K562 (cell line): ENCODE measurements around the gene GATA5. TPM values are rescaled to one million over a fixed set of nuclear protein-coding genes. Genes with fewer than 3 reads are reported as not detected.

Experiments
- ATAC-seq: fragments of 200-7000 bp; cut with Tn5 transposase; 3 replicates; pipeline ENCODE4 v1.9.1; 2020; ENCODE audit warnings: moderate library complexity
- BruUV-seq: library from RNA; stranded (reverse); fragments of 400-500 nt; replicated peaks from 2 replicates; lab custom pipeline; 2021; lab: Mats Ljungman, UMichigan
- CTCF ChIA-PET: fragments of 300-600 bp; formaldehyde crosslinking; extraction: SDS; loops from one replicate; lab custom pipeline; 2021; ENCODE audit warnings: low intra/inter-chr PET ratio; lab: Yijun Ruan, JAX
- POLR2A ChIA-PET: fragments of 300-600, 350-650 bp; sonication (Branson Sonifier 250); formaldehyde crosslinking; extraction: SDS; loops from one replicate; lab custom pipeline; 2021; ENCODE audit warnings: antibody characterized with exemption, inconsistent platforms; lab: Yijun Ruan, JAX
- DNase-seq, 4 experiments: peaks; one replicate each; pipeline versions ENCODE4 v3.0.0 to v3.0.0-alpha.2; 2011 to 2018; ENCODE audit warnings: low spot score in 3 of 4, mixed read lengths in 3 of 4; ENCODE audit errors: extremely low read depth in 1 of 4
- FAIRE-seq: peaks from 2 replicates; lab custom pipeline; 2011; peaks lifted over from hg19 to GRCh38; lab: Jason Lieb, UNC
- H2AFZ ChIP-seq: 2 replicates; pipeline ENCODE4 v1.6.0; 2011; ENCODE audit warnings: low read depth, low read length, control low read depth, inconsistent platforms
- H3K27ac ChIP-seq: fragments of 200-600 bp; 3 replicates; pipeline ENCODE4 v1.8.0; 2011; ENCODE audit warnings: low read depth, mild to moderate bottlenecking, control low read depth, inconsistent platforms, low read length, moderate library complexity, mixed read lengths; ENCODE audit errors: extremely low read depth
- H3K27me3 ChIP-seq, 2 experiments: fragments of 300-600 bp in 1 of 2; 2 replicates in 1 of 2; 3 replicates in 1 of 2; pipeline versions ENCODE4 v1.6.0 to v1.8.0; 2011; ENCODE audit warnings: inconsistent platforms in 2 of 2, low read length in 2 of 2, mild to moderate bottlenecking in 1 of 2, mixed read lengths in 1 of 2, moderate library complexity in 1 of 2; ENCODE audit not compliant: control insufficient read depth in 2 of 2, insufficient read depth in 2 of 2
- H3K36me3 ChIP-seq: fragments of 300-600 bp; 3 replicates; pipeline ENCODE4 v1.8.0; 2011; ENCODE audit warnings: mild to moderate bottlenecking, low read length, inconsistent platforms; ENCODE audit not compliant: control insufficient read depth, insufficient read depth
- H3K4me1 ChIP-seq, 2 experiments: fragments of 200-600 bp in 1 of 2; replicated peaks in 1 of 2; 2 replicates in 1 of 2; 3 replicates in 1 of 2; pipeline versions ENCODE4 v1.5.1 to v1.8.0; 2011; ENCODE audit warnings: inconsistent platforms in 2 of 2, low read length in 2 of 2, mild to moderate bottlenecking in 1 of 2, mixed read lengths in 1 of 2, moderate library complexity in 1 of 2; ENCODE audit not compliant: control insufficient read depth in 2 of 2, insufficient read depth in 2 of 2
- H3K4me2 ChIP-seq: 2 replicates; pipeline ENCODE4 v1.6.1; 2011; ENCODE audit warnings: low read length, control low read depth, inconsistent platforms, mixed read lengths; ENCODE audit not compliant: insufficient read depth
- H3K4me3 ChIP-seq: fragments of 200-600 bp; sonication (generic), shearing (Covaris generic); 2 replicates; pipeline ENCODE4 v1.5.1; 2016; ENCODE audit warnings: control low read depth, inconsistent platforms
- H3K79me2 ChIP-seq: fragments of 200-600 bp; 3 replicates; pipeline ENCODE4 v1.8.0; 2011; ENCODE audit warnings: low read length, inconsistent platforms; ENCODE audit not compliant: control insufficient read depth, insufficient read depth
- H3K9ac ChIP-seq, 2 experiments: 2 replicates each; pipeline versions ENCODE4 v1.6.0 to v1.6.1; 2011; ENCODE audit warnings: low read depth in 2 of 2, low read length in 2 of 2, control low read depth in 1 of 2, inconsistent platforms in 1 of 2, mild to moderate bottlenecking in 1 of 2, mixed read lengths in 1 of 2; ENCODE audit not compliant: insufficient read depth in 1 of 2
- H3K9me1 ChIP-seq: one replicate; pipeline ENCODE4 v1.6.0; 2011; ENCODE audit warnings: inconsistent platforms, mild to moderate bottlenecking, low read length, moderate library complexity; ENCODE audit not compliant: control insufficient read depth, insufficient read depth
- H3K9me3 ChIP-seq: replicated peaks from 2 replicates; pipeline ENCODE4 v1.5.1; 2011; ENCODE audit warnings: low read depth, low read length, inconsistent platforms; ENCODE audit not compliant: control insufficient read depth, insufficient read depth
- H4K20me1 ChIP-seq: replicated peaks from 2 replicates; pipeline ENCODE4 v1.6.1; 2011; ENCODE audit warnings: low read length, inconsistent platforms, mixed read lengths; ENCODE audit not compliant: control insufficient read depth, insufficient read depth
- EGR1 ChIP-seq: fragments of 450-650 bp; conservative IDR thresholded peaks from 2 replicates; pipeline ENCODE4 v1.6.1; 2017; ENCODE audit warnings: mild to moderate bottlenecking
- JUNB ChIP-seq: fragments of 450-650 bp; formaldehyde crosslinking; conservative IDR thresholded peaks from 2 replicates; pipeline ENCODE4 v1.4.0; 2020; ENCODE audit warnings: mild to moderate bottlenecking
- KLF10 ChIP-seq: fragments of 250-450 bp; sonication (Bioruptor Pico); IDR thresholded peaks from 2 replicates; pipeline ENCODE4 v1.6.1; 2021; ENCODE audit warnings: matching md5 sums
- POLR2AphosphoS2 ChIP-seq: IDR thresholded peaks from 2 replicates; pipeline ENCODE4 v1.6.1; 2012; ENCODE audit warnings: low read length, improper control_type of control experiment
- RBM17 ChIP-seq: fragments of 200-400 bp; formaldehyde crosslinking; IDR thresholded peaks from 2 replicates; pipeline ENCODE4 v1.6.1; 2017; ENCODE audit warnings: low read depth, mild to moderate bottlenecking, low read length, borderline replicate concordance
- RBM34 ChIP-seq: fragments of 200-400 bp; formaldehyde crosslinking; IDR thresholded peaks from 2 replicates; pipeline ENCODE4 v1.6.1; 2018; ENCODE audit warnings: low read length, borderline replicate concordance; ENCODE audit not compliant: insufficient read depth
- SOX6 ChIP-seq: fragments of 450-650 bp; IDR thresholded peaks from 2 replicates; pipeline ENCODE4 v1.6.1; 2014; ENCODE audit warnings: mild to moderate bottlenecking
- ZBTB17 ChIP-seq: fragments of 450-650 bp; formaldehyde crosslinking; IDR thresholded peaks from 2 replicates; pipeline ENCODE4 v1.4.0; 2020; ENCODE audit warnings: mild to moderate bottlenecking
- ZNF239 ChIP-seq: fragments of 250-450 bp; sonication (Bioruptor Pico); IDR thresholded peaks from 2 replicates; pipeline ENCODE4 v1.4.0; 2020; ENCODE audit warnings: mild to moderate bottlenecking
- ZNF644 ChIP-seq: fragments of 200-800 bp; sonication (Bioruptor generic); IDR thresholded peaks from 2 replicates; pipeline ENCODE4 v1.6.1; 2016; ENCODE audit warnings: low read depth, missing genetic modification characterization, missing compliant biosample characterization
- WGBS: fragments of 100-300 bp; shearing (Covaris generic); methylation state at CpG from one replicate; pipeline ENCODE4 v1.1.6; 2016; ENCODE audit warnings: low coverage, mixed read lengths; ENCODE audit not compliant: insufficient coverage; ENCODE audit errors: missing lambda C conversion rate; 5-methylcytosine and 5-hydroxymethylcytosine counted together
- in situ Hi-C: fragments of 300-500 bp; cut with MboI; formaldehyde crosslinking; loops from 4 replicates; pipeline ENCODE4 v1.15.0; 2018; ENCODE audit warnings: inconsistent platforms, mixed read lengths
- intact Hi-C: fragments of 100-400 bp; cut with micrococcal nuclease; formaldehyde crosslinking; loops from 2 replicates; pipeline ENCODE4 v1.14.2; 2022
- polyA plus RNA-seq, 8 experiments: library from polyadenylated mRNA; depleted of rRNA in 4 of 8; stranded (reverse) in 5 of 8; unstranded in 3 of 8; fragments of >200 nt; fragmentation: Nextera tagmentation in 2 of 8; fragmentation: Illumina TruSeq in 1 of 8; extraction: Ambion mirVana in 2 of 8; extraction: Trizol in 1 of 8; gene quantifications; 2 replicates each; pipeline versions ENCODE4 v1.2.1 to v1.2.3, GENCODE V29; 2011 to 2014; ENCODE audit warnings: inconsistent platforms in 1 of 8, missing spikeins in 1 of 8
- total RNA-seq, 7 experiments: library from RNA; depleted of rRNA in 6 of 7; stranded (reverse); fragments of >200 nt in 6 of 7; fragmentation: Illumina TruSeq in 2 of 7; extraction: Trizol in 2 of 7; gene quantifications; 2 replicates each; pipeline versions ENCODE4 v1.2.1 to v1.2.3, GENCODE V29; 2011 to 2021; ENCODE audit warnings: low replicate concordance in 1 of 7
- TF ChIP-seq, protein P1 (sequence below): fragments of 450-650 bp; IDR thresholded peaks from 2 replicates; pipeline ENCODE4 v1.6.1; 2016; ENCODE audit warnings: low read depth

GATA5 gene
- total and polyA plus RNA-seq, 9 of the 15 experiments (the other 6 are each of a cell fraction or from before 2014, with no cell fraction given), result 0.09 to 0.57 (median 0.20) TPM; not detected in 3

DNA sequence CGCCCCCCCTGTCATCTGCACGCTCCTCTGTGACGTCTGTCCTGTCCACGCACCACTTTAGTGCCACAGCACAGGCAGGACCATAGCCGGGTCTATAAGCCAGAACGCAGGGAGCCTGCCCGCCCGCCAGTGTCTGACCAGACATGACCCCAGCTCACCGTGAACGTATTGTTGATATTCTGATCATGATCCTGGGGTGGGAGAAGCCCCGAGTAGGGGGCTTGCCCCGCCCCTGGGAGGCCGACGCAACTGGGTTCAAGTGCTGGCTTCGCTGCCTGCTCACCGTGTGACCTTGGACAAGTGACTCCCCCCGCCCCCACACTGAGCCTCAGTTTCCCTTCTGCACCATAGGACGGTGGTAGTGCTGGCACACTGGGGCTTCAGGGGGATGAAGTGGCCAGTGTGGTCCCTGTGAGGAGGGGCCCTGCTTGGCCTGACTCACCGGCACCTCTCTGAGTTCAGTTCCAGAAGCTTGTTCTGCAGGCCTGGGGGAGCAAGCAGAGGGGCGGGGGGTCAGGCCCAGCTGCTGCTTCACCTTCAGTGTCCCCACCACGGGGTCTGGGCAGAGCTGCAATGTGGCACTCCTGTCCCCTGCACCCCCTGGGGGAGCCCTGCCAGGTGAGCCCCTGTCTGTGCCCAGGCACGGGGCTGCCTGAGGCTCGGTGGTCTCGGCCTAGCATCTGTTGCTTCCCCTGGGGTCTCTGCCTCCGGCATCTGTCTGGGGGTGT is 57.6 kb downstream of the GATA5 start:
- BruUV-seq, result no TSS peak
- no peak for DNase-seq
- Histone ChIP-seq H3K27ac (no peak overlapping the region), H3K4me3 (no peak overlapping the region), H2AFZ (no peak overlapping the region), H3K27me3 (peaks cover 10 to 40% of the 10 kb centered on the region in 2 experiments; a peak in 4 of 5 replicates), H3K9me1 (peaks cover 3% of the 10 kb centered on the region), H3K79me2 (no peaks in the 10 kb centered on the region), H3K9me3 (no peaks in the 10 kb centered on the region), H3K4me1 (peaks cover 8 to 89% of the 10 kb centered on the region in 2 experiments; a peak in 4 of 5 replicates), H4K20me1 (0 out of 2 replicates have a peak, but pooled peaks cover 10% of the 10 kb centered on the region), H3K9ac (peak overlapping the region in 1 of 2 experiments; percentile 8; a peak in 2 of 4 replicates), H3K36me3 (no peaks in the 10 kb centered on the region), H3K4me2 (no peak overlapping the region)
- CTCF ChIA-PET, result no interaction called here
- 12% methylated on average over 23 of the region's 25 CpGs for WGBS
- ATAC-seq, result no peak
- intact Hi-C loops, result no loop called here
- FAIRE-seq, result no peak
- in situ Hi-C loops, result loop anchor here (5.0 to 10.0 kb wide), 2 partner anchors 74 to 197 kb away; no protein-coding TSS in a partner anchor
- POLR2A ChIA-PET, result interaction anchor here (0.7 to 1.3 kb wide), 3 partner anchors 24 to 824 kb away, joined by 3 read pairs; no protein-coding TSS in a partner anchor
- TF ChIP-seq ZNF644 (tag) (no peak), JUNB (CRISPR knock-in tag) (no peak), SOX6 (no peak), KLF10 (no peak), POLR2AphosphoS2 (no peak), ZBTB17 (CRISPR knock-in tag) (no peak), ZNF239 (CRISPR knock-in tag) (no peak), RBM34 (no peak), RBM17 (no peak), EGR1 (peak; percentile 35; the same call in 1 of the 2 replicates)
- TF ChIP-seq, protein P1, sequence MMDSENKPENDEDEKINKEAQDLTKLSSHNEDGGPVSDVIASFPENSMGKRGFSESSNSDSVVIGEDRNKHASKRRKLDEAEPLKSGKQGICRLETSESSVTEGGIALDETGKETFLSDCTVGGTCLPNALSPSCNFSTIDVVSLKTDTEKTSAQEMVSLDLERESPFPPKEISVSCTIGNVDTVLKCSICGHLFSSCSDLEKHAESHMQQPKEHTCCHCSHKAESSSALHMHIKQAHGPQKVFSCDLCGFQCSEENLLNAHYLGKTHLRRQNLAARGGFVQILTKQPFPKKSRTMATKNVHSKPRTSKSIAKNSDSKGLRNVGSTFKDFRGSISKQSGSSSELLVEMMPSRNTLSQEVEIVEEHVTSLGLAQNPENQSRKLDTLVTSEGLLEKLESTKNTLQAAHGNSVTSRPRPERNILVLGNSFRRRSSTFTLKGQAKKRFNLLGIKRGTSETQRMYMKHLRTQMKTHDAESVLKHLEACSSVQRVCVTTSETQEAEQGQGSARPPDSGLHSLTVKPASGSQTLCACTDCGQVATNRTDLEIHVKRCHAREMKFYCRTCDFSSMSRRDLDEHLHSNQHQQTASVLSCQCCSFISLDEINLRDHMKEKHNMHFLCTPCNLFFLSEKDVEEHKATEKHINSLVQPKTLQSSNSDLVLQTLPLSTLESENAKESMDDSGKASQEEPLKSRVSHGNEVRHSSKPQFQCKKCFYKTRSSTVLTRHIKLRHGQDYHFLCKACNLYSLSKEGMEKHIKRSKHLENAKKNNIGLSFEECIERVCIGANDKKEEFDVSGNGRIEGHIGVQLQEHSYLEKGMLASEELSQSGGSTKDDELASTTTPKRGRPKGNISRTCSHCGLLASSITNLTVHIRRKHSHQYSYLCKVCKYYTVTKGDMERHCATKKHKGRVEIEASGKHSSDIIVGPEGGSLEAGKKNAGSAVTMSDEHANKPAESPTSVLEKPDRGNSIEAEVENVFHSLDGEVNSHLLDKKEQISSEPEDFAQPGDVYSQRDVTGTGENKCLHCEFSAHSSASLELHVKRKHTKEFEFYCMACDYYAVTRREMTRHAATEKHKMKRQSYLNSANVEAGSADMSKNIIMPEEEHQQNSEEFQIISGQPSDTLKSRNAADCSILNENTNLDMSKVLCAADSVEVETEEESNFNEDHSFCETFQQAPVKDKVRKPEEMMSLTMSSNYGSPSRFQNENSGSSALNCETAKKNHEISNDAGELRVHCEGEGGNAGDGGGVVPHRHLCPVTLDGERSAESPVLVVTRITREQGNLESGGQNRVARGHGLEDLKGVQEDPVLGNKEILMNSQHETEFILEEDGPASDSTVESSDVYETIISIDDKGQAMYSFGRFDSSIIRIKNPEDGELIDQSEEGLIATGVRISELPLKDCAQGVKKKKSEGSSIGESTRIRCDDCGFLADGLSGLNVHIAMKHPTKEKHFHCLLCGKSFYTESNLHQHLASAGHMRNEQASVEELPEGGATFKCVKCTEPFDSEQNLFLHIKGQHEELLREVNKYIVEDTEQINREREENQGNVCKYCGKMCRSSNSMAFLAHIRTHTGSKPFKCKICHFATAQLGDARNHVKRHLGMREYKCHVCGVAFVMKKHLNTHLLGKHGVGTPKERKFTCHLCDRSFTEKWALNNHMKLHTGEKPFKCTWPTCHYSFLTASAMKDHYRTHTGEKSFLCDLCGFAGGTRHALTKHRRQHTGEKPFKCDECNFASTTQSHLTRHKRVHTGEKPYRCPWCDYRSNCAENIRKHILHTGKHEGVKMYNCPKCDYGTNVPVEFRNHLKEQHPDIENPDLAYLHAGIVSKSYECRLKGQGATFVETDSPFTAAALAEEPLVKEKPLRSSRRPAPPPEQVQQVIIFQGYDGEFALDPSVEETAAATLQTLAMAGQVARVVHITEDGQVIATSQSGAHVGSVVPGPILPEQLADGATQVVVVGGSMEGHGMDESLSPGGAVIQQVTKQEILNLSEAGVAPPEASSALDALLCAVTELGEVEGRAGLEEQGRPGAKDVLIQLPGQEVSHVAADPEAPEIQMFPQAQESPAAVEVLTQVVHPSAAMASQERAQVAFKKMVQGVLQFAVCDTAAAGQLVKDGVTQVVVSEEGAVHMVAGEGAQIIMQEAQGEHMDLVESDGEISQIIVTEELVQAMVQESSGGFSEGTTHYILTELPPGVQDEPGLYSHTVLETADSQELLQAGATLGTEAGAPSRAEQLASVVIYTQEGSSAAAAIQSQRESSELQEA, result no peak
